Activated gamma-delta T cell treated with anti-CD3 and anti-CD28 coated beads, Interleukin-2, amount 50 U/mL, for 16 hours (primary cell): ENCODE measurements around the gene TMEM120B.

Experiments
- DNase-seq: peaks from one replicate; pipeline ENCODE4 v3.0.0-alpha.2; 2020; ENCODE audit warnings: low read depth

TMEM120B gene

GRCh38 chr12:121804417-121805111 lies 92.0 kb downstream of the TMEM120B start:
- DNase-seq, result no peak

DNA sequence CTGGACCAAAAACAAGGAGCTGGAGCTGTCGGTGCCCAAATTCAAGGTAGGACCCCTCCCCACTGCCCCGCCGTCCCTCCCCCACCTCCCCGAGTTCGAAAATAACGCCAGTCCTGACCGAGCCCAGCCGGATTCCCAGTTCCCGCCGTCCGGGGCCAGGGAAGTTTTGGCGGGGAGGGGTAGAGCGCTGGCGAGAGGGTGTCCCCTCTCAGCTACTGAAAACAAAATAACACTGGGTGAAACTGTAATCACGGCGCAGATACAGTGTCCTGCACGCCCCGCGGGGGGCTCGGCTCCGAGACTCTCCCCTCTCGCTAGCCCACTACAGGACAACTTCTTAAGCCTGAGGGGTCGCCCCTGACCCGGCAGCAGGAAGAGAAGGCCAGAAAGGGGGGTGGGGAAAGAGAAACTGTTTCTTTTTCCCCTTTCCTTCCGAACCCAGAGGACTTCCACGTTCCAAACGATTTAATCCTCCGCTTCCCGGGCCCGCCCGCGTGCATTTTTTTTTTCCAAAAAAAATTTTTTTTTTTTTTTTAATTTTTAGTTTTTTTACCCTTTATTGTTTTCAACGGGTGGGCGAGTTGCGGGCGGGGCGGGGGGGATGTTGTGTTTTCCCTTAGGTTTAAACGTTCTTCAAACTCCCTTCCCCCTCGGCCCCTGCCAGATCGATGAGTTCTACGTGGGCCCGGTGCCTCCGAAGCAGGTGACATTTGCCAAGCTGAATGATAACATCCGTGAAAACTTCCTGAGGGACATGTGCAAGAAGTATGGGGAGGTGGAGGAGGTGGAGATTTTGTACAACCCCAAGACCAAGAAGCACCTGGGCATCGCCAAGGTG lies 92.8 kb downstream of the TMEM120B start:
- no peak for DNase-seq

- no peak for DNase-seq
These were observed 93.5 kb downstream of the TMEM120B start for GRCh38 chr12:121806009-121806545.

GRCh38 chr12:121806546-121807423 lies 94.2 kb downstream of the TMEM120B start:
- DNase-seq, result no peak

DNA sequence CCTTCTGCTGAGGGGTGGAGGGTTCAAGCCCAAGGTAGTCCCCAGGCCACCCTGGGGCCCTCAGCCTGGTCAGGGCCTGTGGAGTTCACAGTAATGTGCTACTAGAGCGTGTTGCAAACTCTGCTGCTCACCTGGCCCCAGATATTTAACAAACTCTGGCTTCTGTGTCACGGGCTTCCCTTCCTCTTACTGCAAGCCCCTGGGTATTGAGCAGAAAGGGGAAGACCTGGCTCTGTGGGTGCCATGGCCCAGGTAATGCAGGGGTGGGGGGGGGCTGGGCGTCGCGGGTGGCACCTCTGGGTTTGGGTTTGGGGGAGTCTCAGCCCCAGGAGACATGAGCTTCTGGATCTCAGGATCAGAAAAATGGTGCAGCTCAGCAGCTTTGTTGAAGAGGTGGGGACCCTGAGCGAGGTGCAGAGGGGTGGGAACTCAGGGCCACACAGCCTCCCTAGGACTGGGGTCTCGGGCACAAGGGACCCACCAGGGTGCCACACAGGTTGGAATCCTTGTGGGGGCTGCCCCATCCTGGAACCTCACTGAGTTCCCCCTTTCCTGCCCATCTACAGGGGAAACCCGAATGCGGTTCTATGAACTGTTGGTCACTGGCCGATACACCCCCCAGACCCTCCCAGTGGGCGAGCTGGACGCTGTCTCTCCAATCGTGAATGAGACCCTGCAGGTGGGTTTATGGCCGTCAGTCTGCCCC lies 95.2 kb downstream of the TMEM120B start:
- no peak for DNase-seq

DNA sequence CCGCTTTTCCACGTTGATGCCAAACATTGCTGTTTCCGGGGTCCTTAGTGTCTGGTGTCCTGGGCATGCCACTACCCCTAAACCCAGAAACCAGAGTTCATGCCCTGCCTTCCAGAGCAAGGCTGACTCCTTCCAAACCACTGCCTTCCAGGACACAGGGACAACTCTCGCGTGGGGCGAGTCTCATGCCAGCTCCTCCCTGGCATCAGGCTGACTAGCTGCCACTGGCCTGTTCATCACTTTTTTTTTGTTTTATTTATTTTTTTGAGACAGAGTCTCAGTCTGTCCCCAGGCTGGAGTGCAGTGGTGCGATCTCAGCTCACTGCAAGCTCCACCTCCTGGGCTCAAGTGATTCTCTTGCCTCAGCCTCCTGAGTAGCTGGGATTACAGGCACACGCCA lies 96.1 kb downstream of the TMEM120B start:
- DNase-seq, result no peak

- DNase-seq, result no peak
These were observed 97.2 kb downstream of the TMEM120B start for GRCh38 chr12:121809712-121810116.

DNA sequence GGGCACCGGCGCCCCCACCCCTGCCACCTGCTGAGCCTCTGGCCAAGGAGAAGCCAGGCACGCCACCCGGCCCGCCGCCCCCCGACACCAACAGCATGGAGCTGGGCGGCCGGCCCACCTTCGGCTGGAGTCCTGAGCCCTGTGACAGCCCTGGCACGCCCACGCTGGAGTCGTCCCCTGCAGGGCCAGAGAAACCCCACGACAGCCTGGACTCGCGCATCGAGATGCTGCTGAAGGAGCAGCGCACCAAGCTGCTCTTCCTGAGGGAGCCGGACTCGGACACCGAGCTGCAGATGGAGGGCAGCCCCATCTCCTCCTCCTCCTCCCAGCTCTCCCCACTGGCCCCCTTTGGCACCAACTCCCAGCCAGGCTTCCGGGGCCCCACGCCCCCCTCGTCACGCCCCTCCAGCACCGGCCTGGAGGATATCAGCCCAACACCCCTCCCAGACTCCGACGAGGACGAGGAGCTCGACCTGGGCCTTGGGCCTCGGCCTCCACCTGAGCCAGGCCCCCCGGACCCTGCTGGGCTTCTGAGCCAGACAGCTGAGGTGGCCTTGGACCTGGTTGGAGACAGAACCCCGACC lies 97.8 kb downstream of the TMEM120B start:
- no peak for DNase-seq

DNA sequence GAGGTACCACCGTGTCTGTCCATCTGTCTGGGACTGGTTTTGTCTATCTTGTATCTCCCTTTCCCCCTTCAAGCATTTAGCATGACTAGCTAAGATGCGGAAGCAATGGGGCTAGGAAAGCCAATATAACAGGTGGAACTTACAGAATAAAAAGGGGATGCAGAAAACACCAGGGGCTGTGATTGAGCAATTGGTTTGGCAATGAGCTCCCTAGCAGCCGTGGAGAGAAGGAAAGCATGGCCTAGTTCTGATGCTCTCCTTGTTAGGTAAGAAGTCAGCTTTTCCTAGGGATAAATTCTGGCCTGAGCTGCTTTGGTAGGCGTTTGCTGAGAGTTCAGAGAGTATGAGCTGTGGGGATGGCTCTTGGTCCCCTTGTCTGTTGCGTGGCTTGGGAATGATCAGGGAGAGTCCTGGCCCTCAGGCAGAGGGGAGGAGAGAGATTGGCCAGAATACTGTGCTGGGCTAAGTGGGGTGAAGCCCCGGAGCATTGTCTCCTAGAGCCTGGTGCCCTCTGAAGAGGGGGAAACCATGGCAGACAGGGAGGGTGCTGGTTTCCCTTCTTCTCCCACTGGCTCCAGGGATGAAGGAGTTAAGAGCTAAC lies 98.4 kb downstream of the TMEM120B start:
- no peak for DNase-seq

DNA sequence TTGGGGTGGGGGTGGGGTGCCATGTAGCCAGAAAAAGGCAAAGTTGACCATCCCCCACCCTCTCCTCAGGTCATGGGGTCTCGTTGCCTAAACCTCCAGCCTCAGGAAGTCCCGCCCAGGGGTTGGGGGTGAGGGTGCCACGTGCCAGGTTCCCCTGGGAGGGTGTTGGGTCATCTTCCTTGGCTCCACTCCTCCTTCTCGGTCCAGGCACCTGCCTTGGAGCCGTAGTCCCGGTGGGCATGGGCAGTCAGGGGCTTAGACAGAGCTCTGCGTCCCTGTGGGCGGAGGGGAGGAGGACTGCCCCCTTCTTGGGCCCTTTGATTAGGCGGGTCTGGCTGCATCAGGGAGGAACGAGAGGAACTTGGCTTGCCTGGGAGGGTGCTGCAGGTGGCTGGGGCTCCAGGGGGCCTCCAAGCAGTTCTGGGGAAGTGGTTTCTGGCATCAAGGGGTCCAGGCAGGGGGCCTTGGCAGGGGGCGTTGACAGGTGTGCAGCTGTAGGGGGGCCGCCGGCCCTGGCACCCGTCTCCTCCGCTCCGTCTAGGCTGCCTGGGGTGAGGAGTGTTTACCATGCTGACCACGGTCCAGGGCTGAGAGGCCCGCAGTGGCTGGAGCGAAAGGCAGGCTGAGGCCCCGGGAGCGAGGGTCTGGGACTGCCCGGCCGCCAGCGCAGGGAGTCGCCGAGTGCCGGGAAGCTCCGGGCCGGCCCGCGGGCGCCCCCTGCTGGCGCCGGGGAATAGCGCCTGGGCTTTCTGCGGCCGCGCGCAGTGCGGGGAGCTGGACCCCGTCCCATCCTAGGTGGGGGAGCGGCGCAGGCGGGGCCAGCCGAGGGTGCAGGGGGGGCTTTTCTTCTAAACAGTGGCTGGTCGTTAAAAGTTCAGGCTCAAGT lies 99.1 kb downstream of the TMEM120B start:
- peak; percentile 52 for DNase-seq

- no peak for DNase-seq
These were observed 99.8 kb downstream of the TMEM120B start for GRCh38 chr12:121812320-121812871.

GRCh38 chr12:121812921-121813896 lies 100.7 kb downstream of the TMEM120B start:
- DNase-seq, result no peak

DNA sequence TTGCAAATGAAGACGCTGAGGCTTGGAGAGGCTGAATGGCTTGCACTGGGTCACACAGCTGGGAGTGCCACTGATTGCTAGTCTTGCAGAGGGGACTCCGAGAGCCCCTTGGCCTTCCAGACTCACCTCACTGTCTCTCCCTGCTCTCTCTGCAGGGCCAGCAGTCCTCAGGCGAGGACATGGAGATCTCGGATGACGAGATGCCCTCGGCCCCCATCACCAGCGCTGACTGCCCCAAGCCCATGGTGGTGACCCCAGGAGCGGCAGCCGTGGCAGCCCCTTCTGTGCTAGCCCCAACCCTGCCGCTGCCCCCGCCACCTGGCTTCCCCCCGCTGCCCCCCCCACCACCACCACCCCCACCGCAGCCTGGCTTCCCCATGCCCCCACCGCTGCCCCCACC lies 101.4 kb downstream of the TMEM120B start:
- DNase-seq, result no peak

DNA sequence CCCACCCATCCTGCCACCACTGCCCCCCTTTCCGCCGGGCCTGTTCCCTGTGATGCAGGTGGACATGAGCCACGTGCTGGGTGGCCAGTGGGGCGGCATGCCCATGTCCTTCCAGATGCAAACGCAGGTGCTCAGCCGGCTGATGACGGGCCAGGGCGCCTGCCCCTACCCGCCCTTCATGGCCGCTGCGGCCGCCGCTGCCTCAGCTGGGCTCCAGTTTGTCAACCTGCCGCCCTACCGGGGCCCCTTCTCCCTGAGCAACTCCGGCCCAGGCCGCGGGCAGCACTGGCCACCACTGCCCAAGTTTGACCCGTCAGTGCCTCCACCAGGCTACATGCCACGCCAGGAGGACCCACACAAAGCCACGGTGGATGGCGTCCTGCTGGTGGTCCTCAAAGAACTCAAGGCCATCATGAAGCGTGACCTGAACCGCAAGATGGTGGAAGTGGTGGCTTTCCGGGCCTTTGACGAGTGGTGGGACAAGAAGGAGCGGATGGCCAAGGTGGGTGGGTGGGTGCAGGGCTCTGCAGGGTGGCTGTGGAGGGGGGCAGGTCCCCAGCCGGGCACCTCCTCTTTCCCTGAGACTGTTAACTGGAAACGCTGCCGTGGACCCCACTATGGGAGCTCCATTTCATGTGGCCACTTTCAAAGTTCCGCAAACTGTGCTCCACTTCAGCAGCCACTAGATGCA lies 102.0 kb downstream of the TMEM120B start:
- no peak for DNase-seq

GRCh38 chr12:121815263-121815662 lies 102.7 kb downstream of the TMEM120B start:
- no peak for DNase-seq

DNA sequence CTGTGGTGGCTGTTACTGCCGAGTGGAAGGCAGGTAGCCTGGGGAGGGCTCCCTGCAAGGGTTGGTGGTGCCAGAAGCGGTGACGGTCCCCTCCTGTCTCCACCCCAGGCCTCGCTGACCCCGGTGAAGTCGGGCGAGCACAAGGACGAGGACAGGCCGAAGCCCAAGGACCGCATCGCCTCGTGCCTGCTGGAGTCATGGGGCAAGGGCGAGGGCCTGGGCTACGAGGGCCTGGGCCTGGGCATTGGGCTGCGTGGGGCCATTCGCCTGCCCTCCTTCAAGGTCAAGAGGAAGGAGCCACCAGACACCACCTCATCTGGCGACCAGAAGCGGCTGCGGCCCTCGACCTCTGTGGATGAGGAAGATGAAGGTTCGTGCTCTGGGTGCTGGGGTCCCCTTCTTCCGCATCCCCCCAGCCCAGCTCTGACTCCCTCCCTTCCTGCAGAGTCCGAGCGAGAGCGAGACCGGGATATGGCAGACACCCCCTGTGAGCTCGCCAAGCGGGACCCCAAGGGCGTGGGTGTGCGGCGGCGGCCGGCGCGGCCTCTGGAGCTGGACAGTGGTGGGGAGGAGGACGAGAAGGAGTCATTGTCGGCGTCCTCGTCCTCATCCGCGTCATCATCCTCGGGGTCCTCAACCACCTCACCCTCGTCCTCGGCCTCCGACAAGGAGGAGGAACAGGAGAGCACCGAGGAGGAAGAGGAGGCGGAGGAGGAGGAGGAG lies 104.5 kb downstream of the TMEM120B start:
- DNase-seq, result no peak

DNA sequence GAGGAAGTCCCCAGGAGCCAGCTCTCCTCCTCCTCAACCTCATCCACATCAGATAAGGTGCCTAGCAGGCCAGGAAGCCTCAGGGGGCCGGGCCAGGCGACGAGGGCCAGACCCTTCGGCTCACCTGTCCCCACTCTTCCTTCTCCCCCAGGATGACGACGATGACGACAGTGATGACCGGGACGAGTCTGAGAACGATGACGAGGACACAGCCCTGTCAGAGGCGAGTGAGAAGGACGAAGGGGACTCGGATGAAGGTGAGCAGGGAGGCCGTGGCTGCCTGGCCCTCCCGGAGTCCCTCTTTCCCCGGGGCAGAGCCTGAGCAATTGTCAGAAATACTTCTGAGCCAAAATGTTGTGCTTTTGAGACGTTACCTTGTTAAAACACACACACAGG lies 105.1 kb downstream of the TMEM120B start:
- no peak for DNase-seq
